Stimulated activated CD8-positive, alpha-beta memory T cell treated with anti-CD3 and anti-CD28 coated beads, Interleukin-12 subunit alpha, Interleukin-12 subunit beta, amount 100 ng/mL, for 1 hour (primary cell): ENCODE data around the gene ADCY4.

Source experiments
- DNase-seq: peaks from one replicate; pipeline ENCODE4 v3.0.0-alpha.2; 2020; ENCODE audit warnings: low read depth

ADCY4 gene

DNA sequence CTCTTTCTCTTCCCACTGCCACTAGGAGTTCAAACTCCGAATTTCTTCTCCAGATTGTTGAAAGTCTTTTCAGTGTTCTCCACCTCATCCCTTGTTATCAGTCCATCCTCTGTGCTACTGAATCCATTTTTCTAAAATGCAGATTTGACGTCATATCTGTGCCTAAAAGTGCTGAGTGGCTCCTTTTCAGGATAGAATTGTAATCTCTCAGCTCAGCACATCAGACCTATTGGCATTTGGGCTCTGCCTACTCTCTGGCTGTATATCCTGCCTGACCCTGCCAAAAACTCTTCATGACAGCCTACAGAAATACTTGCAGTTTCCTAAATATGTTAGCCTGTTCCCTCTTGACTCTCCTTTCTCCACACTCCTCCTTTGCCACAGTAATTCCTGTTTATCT lies 62.4 kb downstream of the ADCY4 start:
- DNase-seq, result no peak

DNA sequence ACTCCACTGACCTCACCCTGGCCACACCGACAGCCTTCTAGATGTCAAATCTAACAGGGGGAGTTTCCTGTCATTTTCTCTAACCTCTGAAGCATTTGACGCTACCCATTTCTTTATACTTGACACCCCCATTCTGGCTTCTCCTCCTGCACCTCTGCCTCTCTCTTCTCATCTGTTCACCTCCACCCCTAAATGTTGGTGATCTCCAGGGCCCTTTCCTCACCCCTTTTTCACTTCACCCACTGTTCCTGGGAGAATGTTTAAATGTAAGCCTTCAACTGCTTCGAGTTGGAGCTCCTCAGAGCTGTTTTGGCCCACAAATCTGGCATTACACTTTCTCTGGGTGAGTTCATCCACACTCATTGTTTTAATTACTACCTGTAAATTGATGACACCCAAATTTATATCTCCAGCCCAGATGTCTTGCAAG lies 63.0 kb downstream of the ADCY4 start:
- no peak for DNase-seq

DNA sequence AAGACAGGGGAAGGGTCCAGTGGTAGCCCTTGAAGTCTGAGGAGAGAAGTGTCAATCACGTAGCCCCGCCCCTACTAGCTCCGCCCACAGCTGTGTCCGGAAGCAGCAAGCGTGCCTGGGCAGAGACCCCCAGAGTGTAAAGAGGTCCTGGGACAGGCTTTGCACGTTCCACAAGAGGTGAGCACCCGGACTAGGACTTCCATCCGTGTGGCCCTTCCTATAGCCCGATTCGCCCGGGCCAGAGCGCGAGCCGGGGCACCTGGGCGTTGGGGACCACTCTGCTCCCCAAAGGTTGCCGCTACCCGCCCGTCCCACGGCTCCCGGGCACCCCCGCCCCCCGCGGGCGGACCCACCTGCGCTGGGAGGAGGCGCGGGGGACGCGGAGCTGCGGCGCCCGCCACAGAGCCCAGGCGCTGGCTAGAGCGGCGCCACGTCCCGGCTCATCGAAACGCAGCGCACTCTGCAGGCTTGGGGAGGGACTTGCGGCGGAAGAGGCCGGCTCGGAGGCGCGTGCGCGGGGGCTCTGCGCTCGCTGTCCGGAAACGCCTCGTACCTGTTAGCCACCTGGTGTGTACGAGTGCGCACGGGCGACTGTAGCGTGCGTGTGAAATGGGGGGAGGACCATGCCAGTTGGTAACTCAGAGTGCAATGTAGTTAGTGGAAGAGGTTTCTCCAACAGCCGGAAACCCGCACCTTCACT lies 63.6 kb downstream of the ADCY4 start, which contains the start of gene RABGGTA:
Gene RABGGTA (minus strand): TSS at position 464 of the 700 bp plus-strand sequence. CDS start 482 bp downstream, outside the sequence.
- DNase-seq, result peak; percentile 82

DNA sequence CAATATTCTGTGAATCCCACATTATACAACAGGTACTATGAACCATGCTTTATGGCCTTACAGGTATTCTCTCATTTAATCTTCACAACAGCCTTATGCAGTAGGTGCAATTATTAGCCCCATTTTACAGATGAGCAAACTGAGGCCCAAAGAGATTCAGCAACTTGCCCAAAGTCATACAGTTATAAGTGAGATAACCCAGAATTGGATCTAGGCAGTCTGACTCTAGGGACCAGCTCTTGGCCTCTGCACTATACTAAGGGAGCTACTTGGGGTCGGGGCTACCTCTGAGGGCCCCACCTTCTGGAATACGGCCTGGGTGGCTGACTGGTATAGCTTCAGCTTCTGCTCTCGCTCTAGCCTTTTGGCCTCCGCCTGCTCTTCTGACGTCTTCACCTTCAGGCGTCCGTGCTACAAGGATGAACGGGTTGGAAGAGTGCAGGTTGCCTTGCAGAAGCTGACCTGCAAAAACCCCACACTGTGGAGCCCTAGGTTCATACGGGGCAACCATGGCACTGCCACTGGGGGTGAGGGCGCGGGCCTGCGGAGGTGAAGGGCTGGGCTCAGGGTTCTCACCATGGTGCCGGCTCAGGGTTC lies 64.2 kb downstream of the ADCY4 start:
- no peak for DNase-seq

DNA sequence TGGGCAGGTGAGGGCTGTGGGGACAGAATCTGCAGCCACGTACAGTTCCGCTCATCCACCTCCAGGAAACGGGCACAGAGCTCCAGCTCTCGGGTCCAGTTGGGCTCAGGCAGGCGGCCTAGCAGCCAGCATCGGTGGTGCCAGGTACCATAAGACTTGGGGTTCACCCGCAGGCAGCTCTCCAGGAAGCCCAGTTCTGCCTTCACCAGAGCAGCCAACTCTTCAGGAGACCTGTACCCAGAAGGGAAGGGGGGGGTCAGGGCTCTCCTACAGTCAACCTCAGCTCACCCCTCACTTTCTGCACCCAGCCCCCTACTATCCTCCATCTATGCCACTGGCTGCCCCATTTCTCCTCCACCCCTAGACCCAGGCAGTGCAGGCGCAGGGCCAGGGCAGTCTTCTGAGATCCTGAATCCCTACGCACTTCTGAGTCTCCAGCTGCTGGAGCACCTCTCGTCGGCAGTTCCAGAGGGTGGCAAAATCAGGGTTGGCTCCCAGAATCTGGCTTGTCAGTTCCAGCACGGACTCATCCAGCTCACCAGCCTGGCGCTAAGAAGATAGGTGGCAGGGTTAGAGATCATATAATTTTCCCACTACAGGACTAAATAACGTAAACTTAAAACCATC lies 64.8 kb downstream of the ADCY4 start:
- no peak for DNase-seq

DNA sequence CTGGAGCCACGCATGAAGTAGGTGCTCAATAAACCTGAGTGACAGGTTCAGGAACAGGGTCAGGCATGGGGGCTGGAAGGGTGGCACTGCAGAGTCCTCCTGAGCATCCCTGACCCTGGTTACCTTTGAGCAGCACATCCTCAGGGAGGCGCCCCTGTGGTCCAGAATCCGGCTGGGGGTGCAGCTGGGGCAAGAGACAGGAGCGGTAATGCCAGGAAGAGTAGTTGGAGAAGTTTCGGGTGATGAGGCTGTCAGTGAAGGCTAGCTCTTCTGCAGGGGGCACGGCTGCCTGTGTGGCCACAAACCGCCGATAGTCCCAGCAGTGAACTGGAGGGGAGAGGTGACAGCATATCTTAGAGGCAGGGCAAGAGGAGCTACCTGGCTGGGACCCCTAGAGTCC lies 65.5 kb downstream of the ADCY4 start:
- DNase-seq, result no peak
